T-cell (primary cell): Measurements from ENCODE around the gene FGD1. TPM values are rescaled to one million over a fixed set of nuclear protein-coding genes. Genes with fewer than 3 reads are reported as not detected.
A peak's percentile ranks its signal among the peaks of the same experiment; 100 is the strongest.
"Not testable (repeated sequence)": the region's sequence is repeated elsewhere in the genome, so short reads cannot be mapped to it uniquely, and the experiment has no call there.

Experiments
- ATAC-seq, 4 experiments: fragments of 200-7000 bp in 3 of 4; fragments of 150-1000 bp in 1 of 4; cut with Tn5 transposase; replicated peaks in 1 of 4; 1 replicate in 3 of 4; 2 replicates in 1 of 4; pipeline ENCODE4 v1.10.0; 2021; ENCODE audit warnings: moderate library complexity in 3 of 4, mild to moderate bottlenecking in 2 of 4, moderate number of reproducible peaks in 1 of 4
- CTCF ChIA-PET, 2 donors: fragments of 300-600 bp; sonication (Branson Sonifier 250); formaldehyde crosslinking; loops; one replicate each; lab custom pipeline; 2022; ENCODE audit warnings: antibody characterized with exemption in 2 of 2; lab: Charles Lee
- POLR2A ChIA-PET, 2 donors: fragments of 300-600 bp; sonication (Branson Sonifier 250); formaldehyde crosslinking; loops; one replicate each; lab custom pipeline; 2022; ENCODE audit warnings: antibody characterized with exemption in 2 of 2; lab: Charles Lee
- DNase-seq, 35 experiments: peaks; one replicate each; pipeline versions ENCODE4 v3.0.0 to v3.0.0-alpha.2; 2013 to 2023
- H3K27ac ChIP-seq: one replicate; pipeline ENCODE4 v1.5.1; 2013; ENCODE audit warnings: low read length
- H3K27me3 ChIP-seq, 2 experiments: replicated peaks in 1 of 2; 1 replicate in 1 of 2; 2 replicates in 1 of 2; pipeline versions ENCODE4 v1.6.1 to v1.7.0; 2013; ENCODE audit warnings: low read length in 1 of 2, mixed read lengths in 1 of 2; ENCODE audit not compliant: control insufficient read depth in 2 of 2, insufficient read depth in 2 of 2; ENCODE audit errors: extremely low read depth in 1 of 2
- H3K36me3 ChIP-seq, 2 donors: 1 replicate in 1 of 2; 2 replicates in 1 of 2; pipeline versions ENCODE4 v1.6.1 to v1.7.0; 2013; ENCODE audit warnings: low read length in 1 of 2; ENCODE audit not compliant: control insufficient read depth in 2 of 2, insufficient read depth in 1 of 2; ENCODE audit errors: extremely low read depth in 1 of 2
- H3K4me1 ChIP-seq, 2 experiments: 1 replicate in 1 of 2; 2 replicates in 1 of 2; pipeline versions ENCODE4 v1.6.1 to v1.7.0; 2013; ENCODE audit warnings: low read length in 2 of 2, mixed read lengths in 1 of 2; ENCODE audit not compliant: insufficient read depth in 2 of 2, control insufficient read depth in 1 of 2; ENCODE audit errors: extremely low read depth in 1 of 2
- H3K4me3 ChIP-seq, 2 donors: 1 replicate in 1 of 2; 2 replicates in 1 of 2; pipeline versions ENCODE4 v1.5.1 to v1.7.0; 2013; ENCODE audit warnings: mild to moderate bottlenecking in 2 of 2, low read length in 1 of 2, moderate library complexity in 1 of 2; ENCODE audit not compliant: control insufficient read depth in 1 of 2; ENCODE audit errors: extremely low read depth in 1 of 2
- H3K9me3 ChIP-seq: 2 replicates; pipeline ENCODE4 v1.7.0; 2013
- H3K27ac Mint-ChIP-seq, 2 donors: one replicate each; pipeline ENCODE4 v1.8.0; 2020 to 2021; ENCODE audit warnings: mild to moderate bottlenecking in 2 of 2, mixed read lengths in 2 of 2
- H3K27me3 Mint-ChIP-seq, 2 donors: one replicate each; pipeline ENCODE4 v1.8.0; 2021 to 2022; ENCODE audit warnings: mixed read lengths in 2 of 2
- H3K36me3 Mint-ChIP-seq: one replicate; pipeline ENCODE4 v1.8.0; 2021; ENCODE audit warnings: mixed read lengths
- H3K4me1 Mint-ChIP-seq, 3 donors: one replicate each; pipeline ENCODE4 v1.8.0; 2020 to 2022; ENCODE audit warnings: mixed read lengths in 3 of 3, mild to moderate bottlenecking in 1 of 3
- H3K4me3 Mint-ChIP-seq, 3 donors: one replicate each; pipeline ENCODE4 v1.8.0; 2020 to 2022; ENCODE audit warnings: mild to moderate bottlenecking in 3 of 3, mixed read lengths in 3 of 3, moderate library complexity in 3 of 3
- H3K9me3 Mint-ChIP-seq, 3 donors: one replicate each; pipeline ENCODE4 v1.8.0; 2020 to 2022; ENCODE audit warnings: mixed read lengths in 3 of 3
- WGBS: methylation state at CpG from one replicate; pipeline ENCODE4 v1.1.5; 2013; ENCODE audit warnings: missing lambda C conversion rate; ENCODE audit not compliant: insufficient coverage; 5-methylcytosine and 5-hydroxymethylcytosine counted together
- total RNA-seq, 35 experiments: library from RNA in 6 of 35; stranded (reverse) in 6 of 35; fragments of 120-200 nt in 1 of 35; gene quantifications; one replicate each; pipeline versions ENCODE4 v1.2.1 to v1.2.4 and lab custom pipeline; 2013 to 2026

FGD1 gene
- total RNA-seq, 5 donors from 2014 or later (not counting 1 experiment from before 2014, with no cell fraction given), result 0.08 to 0.13 (median 0.09) TPM; not detected in 1

- POLR2A ChIA-PET, result no interaction called here
- peaks cover 0 to 7% of the 10 kb centered on the region in 2 experiments for H3K4me1 ChIP-seq
- Mint-ChIP-seq H3K9me3 (peaks cover 0 to 5% (median 4%) of the 10 kb centered on the region in 3 donors), H3K36me3 (no peaks in the 10 kb centered on the region), H3K27ac (peak overlapping the region in 1 of 2 donors; percentile 31), H3K27me3 (peaks cover 28 to 42% of the 10 kb centered on the region in 2 donors), H3K4me1 (peaks cover 0 to 15% (median 10%) of the 10 kb centered on the region in 3 donors), H3K4me3 (peak overlapping the region; percentile 49 to 71 (median 57))
- peaks cover 0 to 31% of the 10 kb centered on the region in 2 experiments for H3K27me3 ChIP-seq
- no peaks in the 10 kb centered on the region for H3K9me3 ChIP-seq
- CTCF ChIA-PET, result interaction anchor here in 1 of 2 donors (0.5 to 0.6 kb wide), 2 partner anchors 10 to 61 kb away, joined by 4 to 8 read pairs; no protein-coding TSS in a partner anchor
- H3K4me3 ChIP-seq, result no peak overlapping the region
- no peaks in the 10 kb centered on the region for H3K36me3 ChIP-seq
- ATAC-seq (no peak), DNase-seq (no peak)
- H3K27ac ChIP-seq, result no peak overlapping the region
- 40% methylated on average over 1 of the region's 10 CpGs for WGBS
These were observed 1.7 kb downstream of the FGD1 start for GRCh38 chrX:54494166-54494988.

GRCh38 chrX:54492340-54492739, 3.7 kb downstream of the FGD1 start:
- no peaks in the 10 kb centered on the region for H3K36me3 ChIP-seq
- no peaks in the 10 kb centered on the region for H3K9me3 ChIP-seq
- peaks cover 0 to 15% (median 10%) of the 10 kb centered on the region in 3 donors for H3K4me1 Mint-ChIP-seq
- ATAC-seq (no peak), DNase-seq (no peak)
- peaks cover 19 to 25% of the 10 kb centered on the region in 2 donors for H3K27me3 Mint-ChIP-seq
- H3K27me3 ChIP-seq, result peaks cover 0 to 27% of the 10 kb centered on the region in 2 experiments
- H3K27ac ChIP-seq, result no peak overlapping the region
- ChIA-PET POLR2A (no interaction called here), CTCF (no interaction called here)
- no peak overlapping the region for H3K4me3 Mint-ChIP-seq
- peaks cover 0 to 5% (median 4%) of the 10 kb centered on the region in 3 donors for H3K9me3 Mint-ChIP-seq
- no peak overlapping the region for H3K27ac Mint-ChIP-seq
- WGBS, result no CpG with 5 or more reads among the region's 6 CpGs
- no peak overlapping the region for H3K4me3 ChIP-seq
- H3K4me1 ChIP-seq, result peaks cover 0 to 7% of the 10 kb centered on the region in 2 experiments
- H3K36me3 Mint-ChIP-seq, result no peaks in the 10 kb centered on the region

- H3K4me3 Mint-ChIP-seq, H3K27ac ChIP-seq, H3K9me3 Mint-ChIP-seq, H3K27ac Mint-ChIP-seq, POLR2A ChIA-PET, H3K4me3 ChIP-seq, H3K36me3 Mint-ChIP-seq, H3K36me3 ChIP-seq, H3K4me1 ChIP-seq, DNase-seq, H3K9me3 ChIP-seq, CTCF ChIA-PET, H3K4me1 Mint-ChIP-seq, ATAC-seq: not testable (repeated sequence)
- WGBS, result no CpG with 5 or more reads among the region's 5 CpGs
- peaks cover 0 to 11% of the 10 kb centered on the region in 2 experiments for H3K27me3 ChIP-seq
- H3K27me3 Mint-ChIP-seq, result peaks cover 7 to 17% of the 10 kb centered on the region in 2 donors
These were observed 6.2 kb downstream of the FGD1 start for GRCh38 chrX:54489819-54490218.

GRCh38 chrX:54484666-54485065, 11.4 kb downstream of the FGD1 start:
- Histone ChIP-seq H3K27me3 (peaks cover 0 to 5% of the 10 kb centered on the region in 2 experiments), H3K36me3 (no peaks in the 10 kb centered on the region), H3K9me3 (no peaks in the 10 kb centered on the region), H3K4me3 (no peak overlapping the region), H3K27ac (no peak overlapping the region), H3K4me1 (no peaks in the 10 kb centered on the region)
- DNase-seq (no peak), ATAC-seq (no peak)
- POLR2A ChIA-PET, result interaction anchor here in 1 of 2 donors (0.7 kb wide), 2 partner anchors 90 to 179 kb away, joined by 3 read pairs; no protein-coding TSS in a partner anchor
- Mint-ChIP-seq H3K4me1 (no peaks in the 10 kb centered on the region), H3K27me3 (peaks cover 0 to 19% of the 10 kb centered on the region in 2 donors), H3K27ac (no peak overlapping the region), H3K36me3 (no peaks in the 10 kb centered on the region), H3K4me3 (no peak overlapping the region), H3K9me3 (peaks cover 0 to 2% (median under 1%) of the 10 kb centered on the region in 3 donors)
- CTCF ChIA-PET, result no interaction called here
- 40% methylated on average over 1 of the region's 3 CpGs for WGBS

- ATAC-seq, result no peak
- peaks cover 0 to 19% of the 10 kb centered on the region in 2 donors for H3K27me3 Mint-ChIP-seq
- no peak overlapping the region for H3K4me3 ChIP-seq
- no peak overlapping the region for H3K27ac ChIP-seq
- WGBS, result 96% methylated on average over 8 of the region's 9 CpGs
- H3K4me3 Mint-ChIP-seq, result no peak overlapping the region
- peaks cover 0 to 5% of the 10 kb centered on the region in 2 experiments for H3K27me3 ChIP-seq
- no peaks in the 10 kb centered on the region for H3K4me1 Mint-ChIP-seq
- no peak overlapping the region for H3K27ac Mint-ChIP-seq
- ChIA-PET CTCF (no interaction called here), POLR2A (interaction anchor here in 1 of 2 donors (0.6 to 0.7 kb wide), 2 partner anchors 89 to 97 kb away, joined by 3 read pairs; no protein-coding TSS in a partner anchor)
- no peaks in the 10 kb centered on the region for H3K9me3 Mint-ChIP-seq
- H3K36me3 Mint-ChIP-seq, result no peaks in the 10 kb centered on the region
- no peaks in the 10 kb centered on the region for H3K36me3 ChIP-seq
- DNase-seq, result no peak
- H3K4me1 ChIP-seq, result no peaks in the 10 kb centered on the region
- no peaks in the 10 kb centered on the region for H3K9me3 ChIP-seq
These were observed 12.1 kb downstream of the FGD1 start for GRCh38 chrX:54483946-54484345.

- Histone ChIP-seq H3K27me3 (peaks cover 0 to 5% of the 10 kb centered on the region in 2 experiments), H3K4me1 (no peaks in the 10 kb centered on the region), H3K27ac (no peak overlapping the region), H3K36me3 (no peaks in the 10 kb centered on the region), H3K9me3 (no peaks in the 10 kb centered on the region), H3K4me3 (no peak overlapping the region)
- H3K4me3 Mint-ChIP-seq, result no peak overlapping the region
- 100% methylated on average over 1 of the region's 21 CpGs for WGBS
- no peaks in the 10 kb centered on the region for H3K9me3 Mint-ChIP-seq
- no peaks in the 10 kb centered on the region for H3K4me1 Mint-ChIP-seq
- H3K36me3 Mint-ChIP-seq, result no peaks in the 10 kb centered on the region
- no peak overlapping the region for H3K27ac Mint-ChIP-seq
- DNase-seq (no peak), ATAC-seq (no peak)
- POLR2A ChIA-PET, result no interaction called here
- CTCF ChIA-PET, result no interaction called here
- H3K27me3 Mint-ChIP-seq, result peaks cover 0 to 19% of the 10 kb centered on the region in 2 donors
These were observed 13.0 kb downstream of the FGD1 start for GRCh38 chrX:54482839-54483593.
